GM23248 (cell line): ENCODE data around the gene MS4A10.

Experiments
- EZH2 ChIP-seq: fragments of 200-600 bp; sonication (generic); IDR thresholded peaks from 2 replicates; pipeline ENCODE4 v1.6.1; 2018; ENCODE audit warnings: antibody characterized with exemption, mild to moderate bottlenecking; ENCODE audit not compliant: insufficient read depth, poor library complexity, severe bottlenecking
- EZH2phosphoT487 ChIP-seq: fragments of 200-600 bp; sonication (generic); IDR thresholded peaks from 2 replicates; pipeline ENCODE4 v1.6.1; 2018; ENCODE audit warnings: antibody characterized with exemption, moderate library complexity, mild to moderate bottlenecking, low read depth; ENCODE audit not compliant: insufficient read depth

DNA sequence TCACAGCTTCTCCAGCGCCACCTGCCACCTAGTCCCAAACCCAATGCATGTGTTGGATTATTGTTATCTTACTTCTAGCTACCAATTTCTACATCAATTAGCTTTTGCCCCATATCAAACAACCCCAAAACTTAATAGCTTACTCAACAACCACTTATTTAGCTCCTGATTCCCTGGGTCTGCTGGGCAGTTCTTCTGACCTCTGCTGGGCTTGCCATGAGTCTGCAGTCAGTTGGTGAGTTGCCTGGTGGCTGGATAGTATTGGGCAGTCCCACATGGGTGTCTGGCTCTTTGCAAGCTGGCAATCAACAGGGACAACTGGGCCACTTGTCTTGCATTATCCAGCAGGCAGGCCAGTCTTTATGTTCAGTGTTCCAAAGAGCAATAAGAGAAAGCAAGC, 42.1 kb upstream of the MS4A10 start:
- TF ChIP-seq EZH2phosphoT487 = no peak
- no peak for TF ChIP-seq EZH2
